Renal pelvis (tissue), 12 donors: ENCODE data around the gene NDUFB7. TPM values are rescaled to one million over a fixed set of nuclear protein-coding genes. Genes with fewer than 3 reads are reported as not detected.
A peak's percentile ranks its signal among the peaks of the same experiment; 100 is the strongest.
"Not testable (repeated sequence)": the region's sequence is repeated elsewhere in the genome, so short reads cannot be mapped to it uniquely, and the experiment has no call there.

Source experiments
- DNase-seq: peaks from one replicate; pipeline ENCODE4 v3.0.0-alpha.2; 2013
- long read RNA-seq, 16 experiments: transcript quantifications; one replicate each; lab custom pipeline, GENCODE V29; 2026
- polyA plus RNA-seq, 3 donors: library from polyadenylated mRNA; unstranded; fragments of 120-200 nt; gene quantifications; one replicate each; pipeline ENCODE4 v1.2.1, GENCODE V29; 2013; ENCODE audit not compliant: insufficient read length in 3 of 3

The NDUFB7 gene
- polyA plus RNA-seq = 100 to 1,000 TPM; 107 to 138 (median 131) TPM
- long read RNA-seq, donor 1, transcript NDUFB7-201 (3 exons, 531 nt) = major isoform, 165 of 165 reads
- long read RNA-seq, donor 1, partial matches to known transcripts = 0 of 165 reads
- long read RNA-seq, donor 1, other reads (novel, unspliced or antisense) = 0 of 165 reads
- long read RNA-seq, donor 2, transcript NDUFB7-201 (3 exons, 531 nt) = major isoform, 198 of 206 reads
- long read RNA-seq, donor 2, partial matches to known transcripts = 8 of 206 reads
- long read RNA-seq, donor 2, other reads (novel, unspliced or antisense) = 0 of 206 reads
- long read RNA-seq, donor 3, transcript NDUFB7-201 (3 exons, 531 nt) = major isoform, 153 of 161 reads
- long read RNA-seq, donor 3, partial matches to known transcripts = 8 of 161 reads
- long read RNA-seq, donor 3, other reads (novel, unspliced or antisense) = 0 of 161 reads
- long read RNA-seq, donor 4, transcript NDUFB7-201 (3 exons, 531 nt) = major isoform, 243 of 260 reads
- long read RNA-seq, donor 4, partial matches to known transcripts = 17 of 260 reads
- long read RNA-seq, donor 4, other reads (novel, unspliced or antisense) = 0 of 260 reads
- long read RNA-seq, donor 5, transcript NDUFB7-201 (3 exons, 531 nt) = major isoform, 114 of 121 reads
- long read RNA-seq, donor 5, partial matches to known transcripts = 7 of 121 reads
- long read RNA-seq, donor 5, other reads (novel, unspliced or antisense) = 0 of 121 reads
- long read RNA-seq, donor 6, transcript NDUFB7-201 (3 exons, 531 nt) = major isoform, 171 of 176 reads
- long read RNA-seq, donor 6, partial matches to known transcripts = 5 of 176 reads
- long read RNA-seq, donor 6, other reads (novel, unspliced or antisense) = 0 of 176 reads
- long read RNA-seq, donor 7, transcript NDUFB7-201 (3 exons, 531 nt) = major isoform, 222 of 240 reads
- long read RNA-seq, donor 7, partial matches to known transcripts = 18 of 240 reads
- long read RNA-seq, donor 7, other reads (novel, unspliced or antisense) = 0 of 240 reads
- long read RNA-seq, donor 8, transcript NDUFB7-201 (3 exons, 531 nt) = major isoform, 56 of 56 reads
- long read RNA-seq, donor 8, partial matches to known transcripts = 0 of 56 reads
- long read RNA-seq, donor 8, other reads (novel, unspliced or antisense) = 0 of 56 reads
- long read RNA-seq, donor 9, transcript NDUFB7-201 (3 exons, 531 nt) = major isoform, 210 of 216 reads
- long read RNA-seq, donor 9, partial matches to known transcripts = 6 of 216 reads
- long read RNA-seq, donor 9, other reads (novel, unspliced or antisense) = 0 of 216 reads
- long read RNA-seq, donor 10, transcript NDUFB7-201 (3 exons, 531 nt) = major isoform, 154 of 154 reads
- long read RNA-seq, donor 10, partial matches to known transcripts = 0 of 154 reads
- long read RNA-seq, donor 10, other reads (novel, unspliced or antisense) = 0 of 154 reads
- long read RNA-seq, donor 11, transcript NDUFB7-201 (3 exons, 531 nt) = major isoform, 133 of 143 reads
- long read RNA-seq, donor 11, partial matches to known transcripts = 9 of 143 reads
- long read RNA-seq, donor 11, other reads (novel, unspliced or antisense) = 0 of 143 reads
- long read RNA-seq, donor 12, transcript NDUFB7-201 (3 exons, 531 nt) = major isoform, 234 of 247 reads
- long read RNA-seq, donor 12, partial matches to known transcripts = 11 of 247 reads
- long read RNA-seq, donor 12, other reads (novel, unspliced or antisense) = 0 of 247 reads
- long read RNA-seq, donor 13, transcript NDUFB7-201 (3 exons, 531 nt) = major isoform, 104 of 118 reads
- long read RNA-seq, donor 13, partial matches to known transcripts = 13 of 118 reads
- long read RNA-seq, donor 13, other reads (novel, unspliced or antisense) = 0 of 118 reads
- long read RNA-seq, donor 14 = 0 reads
- long read RNA-seq, donor 15 = 0 reads
- long read RNA-seq, donor 16, transcript NDUFB7-201 (3 exons, 531 nt) = major isoform, 203 of 211 reads
- long read RNA-seq, donor 16, partial matches to known transcripts = 8 of 211 reads
- long read RNA-seq, donor 16, other reads (novel, unspliced or antisense) = 0 of 211 reads

DNA sequence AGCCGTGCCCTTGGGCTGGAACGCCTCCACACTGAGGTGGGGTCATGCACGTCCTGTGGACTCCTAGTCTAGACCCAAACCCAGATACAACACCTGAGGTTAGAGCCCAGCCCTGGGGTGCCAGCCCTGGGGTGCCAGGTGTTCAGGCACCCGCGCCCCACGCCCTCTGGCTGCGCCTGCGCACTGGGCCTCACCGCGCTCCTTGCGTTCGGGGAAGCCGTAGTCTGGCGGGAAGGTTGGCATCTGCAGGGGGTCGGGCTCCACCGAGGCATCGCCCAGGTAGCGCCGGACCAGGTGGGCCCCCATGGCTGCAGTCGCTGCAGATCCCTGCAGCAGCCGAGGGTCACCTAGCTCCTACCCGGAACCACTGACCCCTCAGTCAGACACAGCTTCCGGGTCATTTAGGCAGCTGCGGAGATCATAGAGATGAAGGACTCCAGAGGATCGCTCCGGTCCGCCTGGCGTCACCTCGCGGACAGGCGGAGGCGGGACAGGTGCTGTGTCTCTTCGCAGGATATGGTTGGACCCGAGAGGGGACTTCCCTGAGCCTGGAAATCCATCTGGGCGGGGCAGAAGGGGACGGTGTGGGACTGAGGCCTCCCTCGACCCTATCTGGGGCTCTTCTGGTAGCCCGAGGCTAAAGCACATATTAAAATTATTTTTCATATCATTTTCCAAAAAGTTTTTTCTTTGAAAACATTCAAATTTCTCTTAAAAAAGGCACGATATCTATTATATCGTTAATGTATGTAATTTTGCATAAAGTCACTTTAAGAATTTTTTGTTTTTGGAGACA lies at the start of gene NDUFB7:
NDUFB7 (minus strand) TSS at position 372 of the 796 bp plus-strand sequence; CDS start at position 306, 66 bp downstream.
- DNase-seq = peak; percentile 92

DNA sequence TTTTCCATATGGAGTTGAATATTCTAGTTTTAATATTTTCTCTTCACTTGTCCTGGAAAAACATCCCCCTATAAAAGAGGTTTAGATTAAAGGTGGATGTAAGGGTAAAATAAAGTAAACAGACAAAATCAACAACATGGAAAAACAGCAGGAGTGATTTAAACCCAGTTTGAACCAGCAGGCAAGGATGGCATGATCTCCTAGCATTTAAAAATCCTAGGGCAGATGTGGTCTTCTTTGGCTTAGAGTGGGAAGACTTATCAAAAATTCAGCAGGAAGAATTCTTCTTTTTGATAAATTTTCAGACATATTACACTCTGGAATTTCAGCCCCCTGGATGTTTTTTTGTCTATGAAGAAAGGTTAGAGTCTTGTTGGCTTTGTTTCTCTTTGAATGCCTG lies 47.5 kb upstream of the NDUFB7 start:
- no peak for DNase-seq

DNA sequence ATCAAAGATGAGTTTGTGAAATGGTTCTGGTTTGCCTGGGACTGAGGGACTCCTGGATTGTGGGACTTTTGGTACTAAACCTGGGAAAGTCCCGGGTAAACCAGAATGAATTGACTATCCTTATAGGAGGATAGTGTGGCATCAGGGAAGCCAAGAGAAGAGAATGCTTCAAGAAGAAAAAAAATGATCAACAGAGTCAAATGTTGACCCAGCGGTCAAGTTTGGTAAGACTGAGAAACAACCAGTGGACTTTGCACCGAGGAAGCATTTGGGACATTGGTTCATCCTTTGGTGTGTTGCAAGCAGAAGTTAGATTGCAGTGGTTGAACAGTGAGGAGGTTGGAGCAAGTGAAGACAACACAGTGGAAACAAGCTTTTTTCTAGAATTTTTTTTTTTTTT lies 44.5 kb upstream of the NDUFB7 start:
- DNase-seq = no peak

- no peak for DNase-seq
Observed at GRCh38 chr19:14615623-14616022, 43.8 kb upstream of the NDUFB7 start.

DNA sequence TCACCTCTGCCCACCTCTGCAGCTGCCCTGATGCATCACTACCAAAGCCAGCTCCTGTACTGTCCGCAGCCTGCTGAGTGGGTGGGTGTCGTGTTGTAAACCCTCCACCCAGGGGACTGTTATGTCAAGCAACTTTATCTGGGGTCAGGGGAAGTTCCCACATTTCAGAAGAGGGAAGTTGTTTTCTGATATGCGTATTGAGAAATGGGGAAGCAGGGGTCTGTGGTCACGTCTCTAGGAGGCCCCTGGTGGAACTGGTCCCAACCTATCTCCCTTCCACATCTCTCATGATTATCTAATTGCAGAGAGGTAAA lies 42.2 kb upstream of the NDUFB7 start:
- DNase-seq = no peak

DNA sequence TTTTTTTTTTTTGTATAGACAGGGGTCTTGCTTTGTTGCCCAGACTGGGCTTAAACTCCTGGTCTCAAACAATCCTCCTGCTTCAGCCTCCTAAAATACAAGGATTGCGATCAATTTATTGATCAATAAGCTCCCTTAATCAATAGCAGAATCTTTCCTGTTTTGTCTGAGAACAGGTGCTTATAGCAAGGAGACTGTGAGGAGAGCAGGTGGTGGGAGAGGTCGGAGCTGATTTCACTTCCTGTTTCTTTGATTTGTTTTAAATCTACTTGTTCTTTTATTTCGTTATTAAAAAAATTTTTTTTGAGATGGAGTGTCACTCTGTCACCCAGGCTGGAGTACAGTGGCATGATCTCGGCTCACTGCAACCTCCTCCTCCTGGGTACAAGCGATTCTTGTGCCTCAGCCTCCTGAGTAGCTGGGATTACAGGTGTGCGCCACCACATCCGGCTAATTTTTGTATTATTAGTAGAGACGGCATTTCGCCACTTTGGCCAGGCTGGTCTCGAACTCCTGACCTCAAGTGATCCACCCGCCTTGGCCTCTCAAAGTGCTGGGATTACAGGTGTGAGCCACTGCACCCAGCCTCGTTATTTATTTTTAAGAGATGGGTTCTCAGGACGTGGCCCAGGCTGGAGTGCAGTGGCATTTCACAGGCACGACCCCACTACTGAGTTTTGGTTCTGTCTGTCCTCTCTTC lies 41.7 kb upstream of the NDUFB7 start:
- DNase-seq = not testable (repeated sequence)

DNA sequence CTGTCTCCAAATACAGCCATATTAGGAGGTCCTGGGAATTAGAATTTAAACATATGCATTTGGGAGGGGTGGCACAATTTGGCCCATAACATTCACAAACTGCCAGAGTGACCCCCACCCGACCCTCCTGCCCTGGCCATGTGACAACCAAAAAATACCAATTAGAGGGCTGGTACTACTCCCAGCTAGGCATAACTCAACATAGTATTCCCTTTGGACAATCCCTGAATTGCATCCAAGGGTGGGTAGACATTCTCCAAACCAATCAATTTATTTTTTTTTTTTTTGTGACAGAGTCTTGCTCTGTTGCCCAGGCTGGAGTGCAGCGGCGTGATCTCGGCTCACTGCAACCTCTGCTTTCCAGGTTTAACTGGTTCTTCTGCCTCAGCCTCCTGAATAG lies 40.8 kb upstream of the NDUFB7 start:
- DNase-seq = no peak

- DNase-seq = not testable (repeated sequence)
Observed at GRCh38 chr19:14612242-14612641, 40.4 kb upstream of the NDUFB7 start.

GRCh38 chr19:14611051-14611450 lies 39.2 kb upstream of the NDUFB7 start:
- DNase-seq = no peak

DNA sequence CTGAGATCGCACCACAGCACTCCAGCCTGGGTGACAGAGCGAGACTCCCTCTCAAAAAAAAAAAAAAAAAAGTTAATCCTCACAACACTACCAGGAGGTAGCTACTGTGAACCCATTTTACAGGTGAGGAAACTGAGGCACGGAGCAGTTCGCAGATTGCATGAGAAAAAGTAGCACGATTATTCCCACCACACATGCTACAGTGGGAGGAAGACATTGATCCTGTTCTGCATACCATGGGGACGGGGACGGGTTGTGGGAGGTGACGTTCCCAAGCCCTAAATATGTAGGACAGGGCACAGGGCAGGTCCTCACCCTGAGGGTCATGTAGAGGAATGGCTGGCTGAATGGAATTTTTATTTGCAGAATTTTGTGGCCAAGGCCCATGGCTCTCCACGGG lies 34.8 kb upstream of the NDUFB7 start:
- DNase-seq = no peak

DNA sequence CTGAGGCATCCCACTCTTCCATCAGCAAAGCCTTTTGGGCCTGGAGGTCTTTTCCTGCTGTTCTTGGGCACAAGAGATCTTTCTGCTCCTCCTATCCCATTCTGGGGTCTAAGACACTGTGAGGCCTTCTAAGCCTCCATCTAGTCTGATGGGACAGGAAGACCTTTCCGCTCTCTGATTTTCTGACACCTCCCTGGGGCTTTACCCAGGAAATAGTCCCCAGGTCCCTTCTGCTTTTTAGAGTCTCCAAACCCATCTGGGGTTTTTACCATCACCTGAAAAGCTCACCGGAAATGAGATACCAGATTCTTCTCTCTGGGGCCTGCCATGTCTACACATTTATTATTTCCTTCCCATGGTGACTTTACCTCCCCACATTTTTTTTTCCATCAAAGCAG lies 32.1 kb upstream of the NDUFB7 start:
- no peak for DNase-seq

GRCh38 chr19:14599548-14600147 lies 27.8 kb upstream of the NDUFB7 start:
- no peak for DNase-seq

DNA sequence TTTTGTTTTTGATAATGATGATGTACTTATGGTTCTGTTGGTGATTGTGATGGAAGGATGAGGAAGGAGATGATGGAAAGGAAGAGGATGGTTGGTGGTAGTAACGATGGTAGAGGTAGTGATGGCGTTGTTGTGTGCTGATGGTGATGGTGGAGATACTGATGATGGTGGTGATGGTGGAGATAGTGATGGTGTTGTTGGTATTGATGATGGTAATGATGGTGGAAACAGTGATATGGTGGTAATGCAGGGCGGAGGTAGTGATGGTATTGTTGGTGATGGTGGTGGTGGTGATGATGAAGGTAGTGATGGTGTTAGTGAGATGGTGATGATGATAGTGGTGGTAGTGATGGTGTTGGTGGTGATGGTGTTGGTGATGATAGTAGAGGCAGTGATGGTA lies 23.7 kb upstream of the NDUFB7 start:
- DNase-seq = no peak

DNA sequence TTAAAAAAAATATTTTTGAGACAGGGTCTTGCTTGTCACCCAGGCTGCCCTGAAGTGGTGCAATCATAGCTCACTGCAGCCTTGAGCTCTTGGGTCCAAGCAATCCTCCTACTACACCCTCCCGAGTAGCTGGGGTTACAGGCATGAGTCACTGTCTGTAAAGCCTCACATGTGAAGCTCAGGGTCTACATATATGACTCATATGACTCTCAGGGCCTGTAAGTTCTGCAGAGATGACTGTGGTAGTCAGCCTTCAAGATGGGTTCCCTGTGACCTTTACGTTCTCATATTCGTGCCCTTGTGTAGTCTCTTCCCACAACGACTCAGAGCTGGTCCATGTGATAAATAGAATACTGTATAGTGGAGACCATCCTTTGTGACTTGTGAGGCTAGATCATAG lies 17.6 kb upstream of the NDUFB7 start:
- DNase-seq = not testable (repeated sequence)

DNA sequence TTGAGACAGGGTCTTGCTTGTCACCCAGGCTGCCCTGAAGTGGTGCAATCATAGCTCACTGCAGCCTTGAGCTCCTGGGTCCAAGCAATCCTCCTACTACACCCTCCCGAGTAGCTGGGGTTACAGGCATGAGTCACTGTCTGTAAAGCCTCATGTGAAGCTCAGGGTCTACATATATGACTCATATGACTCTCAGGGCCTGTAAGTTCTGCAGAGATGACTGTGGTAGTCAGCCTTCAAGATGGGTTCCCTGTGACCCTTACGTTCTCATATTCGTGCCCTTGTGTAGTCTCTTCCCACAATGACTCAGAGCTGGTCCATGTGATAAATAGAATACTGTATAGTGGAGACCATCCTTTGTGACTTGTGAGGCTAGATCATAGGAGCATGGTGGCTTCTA lies 13.3 kb upstream of the NDUFB7 start:
- not testable (repeated sequence) for DNase-seq

DNA sequence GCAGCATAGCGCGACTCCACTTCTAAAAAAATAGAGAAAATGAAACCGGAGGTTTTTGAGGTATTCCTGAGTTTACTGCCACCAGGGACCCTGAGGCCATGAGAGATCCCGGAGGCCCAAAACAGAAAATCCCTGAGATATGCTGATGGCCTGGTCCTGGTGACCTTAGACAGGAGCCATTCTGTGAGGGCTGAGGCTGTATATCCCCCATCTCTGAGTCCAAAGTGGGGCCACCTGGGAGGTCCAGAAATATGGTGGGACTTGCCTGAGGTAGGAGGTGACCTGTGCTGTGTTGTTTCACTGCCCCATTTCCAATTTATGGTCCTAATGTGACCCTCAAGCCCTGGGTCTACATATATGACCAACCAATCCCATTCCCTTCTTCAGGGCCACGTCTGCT lies 12.5 kb upstream of the NDUFB7 start:
- not testable (repeated sequence) for DNase-seq

- DNase-seq = no peak
Observed at GRCh38 chr19:14582894-14583340, 11.1 kb upstream of the NDUFB7 start, which contains the start of gene CLEC17A. Gene CLEC17A, plus strand, starts transcription at chr19:14583084. Its CDS starts 77 bp downstream, at chr19:14583161.

- DNase-seq = no peak
Observed at GRCh38 chr19:14580623-14581237, 8.9 kb upstream of the NDUFB7 start.
